H1 (cell line): ENCODE data around the gene PKIB. TPM values are rescaled to one million over a fixed set of nuclear protein-coding genes. Genes with fewer than 3 reads are reported as not detected.

Experiments used
- CTCF ChIA-PET: fragments of 300-600 bp; sonication (Branson Sonifier 250); formaldehyde crosslinking; loops from one replicate; lab custom pipeline; 2021; ENCODE audit not compliant: partially characterized antibody; lab: Charles Lee
- POLR2A ChIA-PET: fragments of 300-600 bp; sonication (Branson Sonifier 250); formaldehyde crosslinking; loops from one replicate; lab custom pipeline; 2021; ENCODE audit warnings: inconsistent platforms; ENCODE audit not compliant: partially characterized antibody; lab: Charles Lee
- DNase-seq, 2 experiments: peaks; one replicate each; pipeline versions ENCODE4 v3.0.0 to v3.0.0-alpha.2; 2010 to 2022; ENCODE audit warnings: low spot score in 2 of 2, low read depth in 1 of 2, mixed read lengths in 1 of 2
- FAIRE-seq: peaks from 2 replicates; lab custom pipeline; 2011; peaks lifted over from hg19 to GRCh38; lab: Jason Lieb, UNC
- H2AFZ ChIP-seq: 2 replicates; pipeline ENCODE4 v1.8.1; 2012; ENCODE audit warnings: low read length, inconsistent platforms
- H2AK5ac ChIP-seq: 2 replicates; pipeline ENCODE4 v1.6.1; 2013; ENCODE audit warnings: low read depth, low read length
- H2BK120ac ChIP-seq: replicated peaks from 2 replicates; pipeline ENCODE3; 2013; ENCODE audit warnings: low read depth, low read length, inconsistent platforms
- H2BK12ac ChIP-seq: 2 replicates; pipeline ENCODE4 v1.6.1; 2013; ENCODE audit warnings: low read depth, low read length
- H2BK15ac ChIP-seq: 2 replicates; pipeline ENCODE4 v1.6.1; 2013; ENCODE audit warnings: low read length
- H2BK20ac ChIP-seq: 2 replicates; pipeline ENCODE4 v1.6.1; 2013; ENCODE audit warnings: low read length
- H2BK5ac ChIP-seq: 2 replicates; pipeline ENCODE4 v1.6.1; 2013; ENCODE audit warnings: low read depth, low read length
- H3K14ac ChIP-seq: 2 replicates; pipeline ENCODE4 v1.6.1; 2013; ENCODE audit warnings: inconsistent platforms; ENCODE audit not compliant: insufficient read length
- H3K18ac ChIP-seq: 2 replicates; pipeline ENCODE4 v1.6.1; 2013; ENCODE audit warnings: low read length; ENCODE audit errors: extremely low read depth
- H3K23ac ChIP-seq: 2 replicates; pipeline ENCODE4 v1.6.1; 2013; ENCODE audit warnings: inconsistent platforms; ENCODE audit not compliant: insufficient read length
- H3K23me2 ChIP-seq: 2 replicates; pipeline ENCODE4 v1.6.1; 2013; ENCODE audit warnings: low read depth, low read length
- H3K27ac ChIP-seq: 2 replicates; pipeline ENCODE4 v1.6.1; 2011; ENCODE audit warnings: low read depth, low read length, inconsistent platforms
- H3K27me3 ChIP-seq, 4 experiments: replicated peaks in 1 of 4; 1 replicate in 1 of 4; 2 replicates in 3 of 4; pipeline versions ENCODE4 v1.6.1 to v1.8.1; 2011 to 2013; ENCODE audit warnings: low read length in 3 of 4, mild to moderate bottlenecking in 3 of 4, inconsistent platforms in 2 of 4, mixed read lengths in 2 of 4, moderate library complexity in 1 of 4; ENCODE audit not compliant: control insufficient read depth in 3 of 4, insufficient read depth in 3 of 4; ENCODE audit errors: extremely low read depth in 1 of 4
- H3K36me3 ChIP-seq, 4 experiments: 2 replicates each; pipeline versions ENCODE4 v1.6.1 to v1.8.1; 2011 to 2013; ENCODE audit warnings: mild to moderate bottlenecking in 4 of 4, low read length in 3 of 4, moderate library complexity in 2 of 4, control low read depth in 1 of 4, inconsistent platforms in 1 of 4; ENCODE audit not compliant: insufficient read depth in 4 of 4, control insufficient read depth in 2 of 4
- H3K4ac ChIP-seq: replicated peaks from 2 replicates; pipeline ENCODE3; 2013; ENCODE audit warnings: low read length, low read depth, mixed read lengths, inconsistent platforms; ENCODE audit not compliant: insufficient read length
- H3K4me1 ChIP-seq, 4 experiments: replicated peaks in 1 of 4; 1 replicate in 1 of 4; 2 replicates in 3 of 4; pipeline versions ENCODE4 v1.6.1 to v1.8.1; 2011 to 2013; ENCODE audit warnings: low read length in 3 of 4, inconsistent platforms in 2 of 4, mixed read lengths in 1 of 4; ENCODE audit not compliant: insufficient read depth in 4 of 4, control insufficient read depth in 3 of 4
- H3K4me2 ChIP-seq, 2 experiments: 2 replicates each; pipeline versions ENCODE4 v1.6.1 to v1.8.1; 2011 to 2013; ENCODE audit warnings: low read depth in 2 of 2, low read length in 2 of 2, control low read depth in 1 of 2, inconsistent platforms in 1 of 2, mild to moderate bottlenecking in 1 of 2; ENCODE audit not compliant: insufficient read depth in 1 of 2
- H3K4me3 ChIP-seq, 4 experiments: fragments of 200-600, 300-600 bp in 1 of 4; sonication (generic), shearing (Covaris generic), sonication (Bioruptor Twin) in 1 of 4; 2 replicates each; pipeline versions ENCODE4 v1.5.1 to v1.8.1; 2011 to 2016; ENCODE audit warnings: low read length in 4 of 4, low read depth in 3 of 4, control low read depth in 2 of 4, inconsistent platforms in 2 of 4, mild to moderate bottlenecking in 2 of 4, mixed read lengths in 1 of 4, moderate library complexity in 1 of 4; ENCODE audit not compliant: insufficient read depth in 2 of 4; ENCODE audit errors: extremely low read depth in 1 of 4
- H3K56ac ChIP-seq: replicated peaks from 2 replicates; pipeline ENCODE3; 2013; ENCODE audit warnings: low read depth, mild to moderate bottlenecking, mixed read lengths, low read length, inconsistent platforms; ENCODE audit not compliant: insufficient read length
- H3K79me1 ChIP-seq: 2 replicates; pipeline ENCODE4 v1.6.1; 2013; ENCODE audit warnings: low read depth, low read length, control low read depth
- H3K79me2 ChIP-seq, 2 experiments: 2 replicates each; pipeline versions ENCODE4 v1.6.1 to v1.8.1; 2012 to 2013; ENCODE audit warnings: low read length in 2 of 2, mild to moderate bottlenecking in 2 of 2, inconsistent platforms in 1 of 2; ENCODE audit not compliant: insufficient read depth in 2 of 2, control insufficient read depth in 1 of 2
- H3K9ac ChIP-seq, 4 experiments: replicated peaks in 1 of 4; 1 replicate in 1 of 4; 2 replicates in 3 of 4; pipeline versions ENCODE4 v1.6.1 to v1.8.1; 2011 to 2013; ENCODE audit warnings: low read depth in 3 of 4, low read length in 3 of 4, control low read depth in 2 of 4, mild to moderate bottlenecking in 2 of 4, moderate library complexity in 2 of 4, inconsistent platforms in 1 of 4; ENCODE audit errors: extremely low read depth in 1 of 4
- H3K9me3 ChIP-seq, 2 experiments: 2 replicates each; pipeline versions ENCODE4 v1.6.1 to v1.8.1; 2012 to 2013; ENCODE audit warnings: mild to moderate bottlenecking in 2 of 2, moderate library complexity in 2 of 2, control low read depth in 1 of 2, inconsistent platforms in 1 of 2, low read depth in 1 of 2, low read length in 1 of 2, mixed read lengths in 1 of 2; ENCODE audit not compliant: insufficient read depth in 2 of 2
- H4K20me1 ChIP-seq, 2 experiments: replicated peaks in 1 of 2; 2 replicates each; pipeline versions ENCODE3 to v1.8.1; 2011 to 2013; ENCODE audit warnings: inconsistent platforms in 2 of 2, low read length in 2 of 2, mild to moderate bottlenecking in 1 of 2; ENCODE audit not compliant: insufficient read depth in 2 of 2, control insufficient read depth in 1 of 2
- H4K5ac ChIP-seq: 2 replicates; pipeline ENCODE4 v1.6.1; 2013; ENCODE audit warnings: low read length, low read depth, mixed read lengths, inconsistent platforms; ENCODE audit not compliant: insufficient read length
- H4K8ac ChIP-seq: 2 replicates; pipeline ENCODE4 v1.8.0; 2013; ENCODE audit warnings: mild to moderate bottlenecking, moderate library complexity, low read length, inconsistent platforms; ENCODE audit not compliant: insufficient read depth; ENCODE audit errors: extremely low read depth
- H4K91ac ChIP-seq: replicated peaks from 2 replicates; pipeline ENCODE3; 2013; ENCODE audit warnings: low read length, mixed read lengths, inconsistent platforms; ENCODE audit not compliant: insufficient read length
- CBX5 ChIP-seq: fragments of 300-800, 300-1000 bp; sonication (generic); IDR thresholded peaks from 2 replicates; pipeline ENCODE4 v1.7.1; 2016; ENCODE audit warnings: antibody characterized with exemption, low read length, low read depth
- CEBPB ChIP-seq: IDR thresholded peaks from 2 replicates; pipeline ENCODE4 v1.6.1; 2012; ENCODE audit warnings: low read depth, low read length
- CHD2 ChIP-seq: IDR thresholded peaks from 2 replicates; pipeline ENCODE4 v1.6.1; 2012; ENCODE audit warnings: low read length, improper control_type of control experiment
- CREB1 ChIP-seq: IDR thresholded peaks from 2 replicates; pipeline ENCODE4 v1.6.1; 2012; ENCODE audit warnings: inconsistent platforms
- EGR1 ChIP-seq: IDR thresholded peaks from 2 replicates; pipeline ENCODE4 v1.6.1; 2011; ENCODE audit warnings: low read depth, low read length, borderline replicate concordance
- EZH2 ChIP-seq: fragments of 200-600 bp; sonication (generic); IDR thresholded peaks from 2 replicates; pipeline ENCODE4 v1.7.1; 2012; ENCODE audit warnings: low read depth, mild to moderate bottlenecking, moderate library complexity, low read length, inconsistent platforms; ENCODE audit not compliant: severe bottlenecking
- HDAC2 ChIP-seq, 2 experiments: fragments of 300-600 bp in 1 of 2; sonication (generic) in 1 of 2; IDR thresholded peaks; 2 replicates each; pipeline ENCODE4 v1.6.1; 2011 to 2012; ENCODE audit warnings: low read depth in 2 of 2, low read length in 2 of 2, mild to moderate bottlenecking in 2 of 2, moderate library complexity in 2 of 2, borderline replicate concordance in 1 of 2, inconsistent platforms in 1 of 2
- KDM1A ChIP-seq: fragments of 200-600, 300-600 bp; sonication (generic); IDR thresholded peaks from 2 replicates; pipeline ENCODE4 v1.7.1; 2016; ENCODE audit warnings: mild to moderate bottlenecking, low read length, borderline replicate concordance
- POU5F1 ChIP-seq: IDR thresholded peaks from 2 replicates; pipeline ENCODE4 v1.6.1; 2011; ENCODE audit warnings: low read depth, mild to moderate bottlenecking, low read length, moderate library complexity
- RAD21 ChIP-seq, 2 experiments: IDR thresholded peaks in 1 of 2; conservative IDR thresholded peaks in 1 of 2; 2 replicates each; pipeline ENCODE4 v1.6.1; 2011; ENCODE audit warnings: low read depth in 2 of 2, low read length in 2 of 2, improper control_type of control experiment in 1 of 2, inconsistent platforms in 1 of 2, mild to moderate bottlenecking in 1 of 2, moderate library complexity in 1 of 2
- SIX5 ChIP-seq: IDR thresholded peaks from 2 replicates; pipeline ENCODE4 v1.6.1; 2011; ENCODE audit warnings: mild to moderate bottlenecking, low read depth, low read length
- TEAD4 ChIP-seq: IDR thresholded peaks from 2 replicates; pipeline ENCODE4 v1.6.1; 2012; ENCODE audit warnings: low read depth, low read length, inconsistent platforms, mixed read lengths
- WGBS, 2 experiments: shearing (Covaris generic) in 1 of 2; methylation state at CpG; one replicate each; pipeline versions ENCODE4 v1.1.6 to v1.1.7; 2013 to 2015; ENCODE audit warnings: low lambda C conversion rate in 2 of 2, mixed read lengths in 2 of 2, inconsistent platforms in 1 of 2, low coverage in 1 of 2, missing lambda C conversion rate in 1 of 2; ENCODE audit not compliant: insufficient replicate concordance in 2 of 2, insufficient coverage in 1 of 2, insufficient read length in 1 of 2; ENCODE audit errors: extremely low coverage in 1 of 2, missing lambda C conversion rate in 1 of 2; 5-methylcytosine and 5-hydroxymethylcytosine counted together
- polyA plus RNA-seq, 7 experiments: library from polyadenylated mRNA; depleted of rRNA in 3 of 7; stranded (reverse) in 5 of 7; unstranded in 2 of 7; fragments of >200 nt in 5 of 7; fragments of 200-250 nt in 2 of 7; gene quantifications; 1 replicate in 5 of 7; 2 replicates in 1 of 7; 4 replicates in 1 of 7; pipeline versions ENCODE4 v1.2.1 to v1.2.3, GENCODE V29; 2011 to 2013; ENCODE audit warnings: missing spikeins in 2 of 7, mixed read lengths in 2 of 7
- total RNA-seq: library from RNA; stranded (reverse); fragmentation: NEBNext Ultra II Directional; extraction: Animal tissue kit (Norgen Biotek cat#: 25700); gene quantifications from 2 replicates; pipeline ENCODE4 v1.2.1, GENCODE V29; 2021
- TF ChIP-seq, protein P1 (sequence below): IDR thresholded peaks from 2 replicates; pipeline ENCODE4 v1.6.1; 2011; ENCODE audit warnings: low read length, improper control_type of control experiment

PKIB gene
- total and polyA plus RNA-seq, 2 of the 8 experiments (the other 6 are each of a cell fraction or from before 2014, with no cell fraction given), result 13.5 to 73.3 TPM

DNA sequence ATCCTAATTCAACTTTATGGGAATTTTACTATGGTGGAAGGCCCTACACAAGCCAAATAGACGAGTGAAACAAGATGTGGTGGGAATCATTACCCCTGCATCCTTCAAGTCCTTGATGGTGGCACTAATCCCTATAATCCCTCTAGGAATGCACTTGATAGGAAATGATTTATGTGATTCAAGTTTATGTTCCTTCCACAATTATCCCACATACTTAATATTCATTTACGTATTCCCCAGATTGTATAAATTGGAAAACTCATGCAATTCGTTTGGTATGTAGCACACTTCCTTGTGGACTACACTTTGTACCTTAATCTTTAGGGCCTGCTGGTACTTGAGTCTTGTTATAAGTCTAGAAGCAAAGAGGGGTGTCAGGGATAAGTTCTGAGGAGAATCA is 40.8 kb downstream of the PKIB start:
- H4K20me1 ChIP-seq, result no peaks in the 10 kb centered on the region
- H3K36me3 ChIP-seq, result no peaks in the 10 kb centered on the region; a peak in 1 of 8 replicates
- ChIA-PET CTCF (no interaction called here), POLR2A (no interaction called here)
- H2BK20ac ChIP-seq, result no peak overlapping the region
- no peak overlapping the region for H3K4ac ChIP-seq
- H3K56ac ChIP-seq, result no peak overlapping the region
- no peak overlapping the region for H4K5ac ChIP-seq
- DNase-seq (no peak), FAIRE-seq (no peak)
- H2BK12ac ChIP-seq, result no peak overlapping the region
- H3K79me1 ChIP-seq, result no peaks in the 10 kb centered on the region
- H3K9ac ChIP-seq, result no peak overlapping the region
- H4K91ac ChIP-seq, result no peak overlapping the region
- no peak overlapping the region for H2BK15ac ChIP-seq
- no peaks in the 10 kb centered on the region for H3K4me1 ChIP-seq
- 96% methylated on average over 3 of the region's 3 CpGs; no CpG with 5 or more reads in 1 of the 2 experiments for WGBS, 2 experiments
- H3K14ac ChIP-seq, result no peak overlapping the region
- H3K23me2 ChIP-seq, result no peaks in the 10 kb centered on the region
- no peak overlapping the region for H4K8ac ChIP-seq
- H3K23ac ChIP-seq, result no peak overlapping the region
- no peaks in the 10 kb centered on the region for H3K79me2 ChIP-seq
- no peak overlapping the region for H2AFZ ChIP-seq
- no peak overlapping the region for H3K27ac ChIP-seq
- H2BK120ac ChIP-seq, result no peak overlapping the region
- no peak overlapping the region for H3K4me3 ChIP-seq
- no peak overlapping the region for H3K18ac ChIP-seq
- H3K27me3 ChIP-seq, result no peaks in the 10 kb centered on the region
- H2AK5ac ChIP-seq, result no peak overlapping the region
- H3K9me3 ChIP-seq, result no peaks in the 10 kb centered on the region
- no peak overlapping the region for H3K4me2 ChIP-seq
- no peak overlapping the region for H2BK5ac ChIP-seq
- no peak for TF ChIP-seq POU5F1
- no peak for TF ChIP-seq HDAC2 (IDR thresholded peaks at IDR 0.05; ENCODE audit: borderline replicate concordance in 1 of 2, low read depth in 2 of 2, low read length in 2 of 2)
- TF ChIP-seq CHD2, result no peak
- TF ChIP-seq TEAD4, result no peak
- TF ChIP-seq EZH2, result no peak
- TF ChIP-seq KDM1A, result no peak
- TF ChIP-seq EGR1, result no peak
- no peak for TF ChIP-seq CBX5
- TF ChIP-seq RAD21 (IDR thresholded peaks at IDR 0.05 in 1 of 2, conservative IDR thresholded peaks at IDR 0.05 in 1 of 2; ENCODE audit: low read depth in 2 of 2, low read length in 2 of 2), result no peak
- TF ChIP-seq, protein P1, sequence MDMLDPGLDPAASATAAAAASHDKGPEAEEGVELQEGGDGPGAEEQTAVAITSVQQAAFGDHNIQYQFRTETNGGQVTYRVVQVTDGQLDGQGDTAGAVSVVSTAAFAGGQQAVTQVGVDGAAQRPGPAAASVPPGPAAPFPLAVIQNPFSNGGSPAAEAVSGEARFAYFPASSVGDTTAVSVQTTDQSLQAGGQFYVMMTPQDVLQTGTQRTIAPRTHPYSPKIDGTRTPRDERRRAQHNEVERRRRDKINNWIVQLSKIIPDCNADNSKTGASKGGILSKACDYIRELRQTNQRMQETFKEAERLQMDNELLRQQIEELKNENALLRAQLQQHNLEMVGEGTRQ, result no peak
- TF ChIP-seq CREB1, result no peak
- no peak for TF ChIP-seq SIX5
- no peak for TF ChIP-seq CEBPB
